ENCODE data around the gene MRPS24. TPM values are rescaled to one million over a fixed set of nuclear protein-coding genes. Genes with fewer than 3 reads are reported as not detected.

Gene MRPS24
- total RNA-seq, 1 donor from 2014 or later, result 51.8 TPM

DNA sequence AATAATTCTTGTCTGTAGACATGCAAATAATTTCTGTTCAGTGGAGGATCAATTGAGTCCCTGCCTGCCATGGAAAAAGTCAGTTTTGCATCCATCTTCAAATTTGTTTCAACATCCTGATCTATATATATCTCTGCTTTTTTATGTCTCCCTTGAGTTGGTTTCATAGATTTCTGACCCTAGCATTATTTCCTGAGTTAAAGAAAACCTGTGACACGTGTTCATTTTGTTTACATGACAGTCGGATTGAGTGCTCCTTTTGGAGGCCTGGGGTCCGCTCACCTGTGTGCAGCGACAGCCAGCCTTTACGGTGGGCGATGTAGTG, 674 bp downstream of the MRPS24 start:
- peak overlapping the region; percentile 53 for H3K27ac Mint-ChIP-seq (ENCODE audit: unreplicated experiment)
- DNase-seq (ENCODE audit: low spot score), result no peak
- H3K4me3 Mint-ChIP-seq (ENCODE audit: unreplicated experiment), result peak overlapping the region; percentile 91
- no peaks in the 10 kb centered on the region for H3K9me3 Mint-ChIP-seq (ENCODE audit: unreplicated experiment)
- H3K27me3 Mint-ChIP-seq (ENCODE audit: unreplicated experiment), result peaks cover 3% of the 10 kb centered on the region
- TF ChIP-seq, protein P1, sequence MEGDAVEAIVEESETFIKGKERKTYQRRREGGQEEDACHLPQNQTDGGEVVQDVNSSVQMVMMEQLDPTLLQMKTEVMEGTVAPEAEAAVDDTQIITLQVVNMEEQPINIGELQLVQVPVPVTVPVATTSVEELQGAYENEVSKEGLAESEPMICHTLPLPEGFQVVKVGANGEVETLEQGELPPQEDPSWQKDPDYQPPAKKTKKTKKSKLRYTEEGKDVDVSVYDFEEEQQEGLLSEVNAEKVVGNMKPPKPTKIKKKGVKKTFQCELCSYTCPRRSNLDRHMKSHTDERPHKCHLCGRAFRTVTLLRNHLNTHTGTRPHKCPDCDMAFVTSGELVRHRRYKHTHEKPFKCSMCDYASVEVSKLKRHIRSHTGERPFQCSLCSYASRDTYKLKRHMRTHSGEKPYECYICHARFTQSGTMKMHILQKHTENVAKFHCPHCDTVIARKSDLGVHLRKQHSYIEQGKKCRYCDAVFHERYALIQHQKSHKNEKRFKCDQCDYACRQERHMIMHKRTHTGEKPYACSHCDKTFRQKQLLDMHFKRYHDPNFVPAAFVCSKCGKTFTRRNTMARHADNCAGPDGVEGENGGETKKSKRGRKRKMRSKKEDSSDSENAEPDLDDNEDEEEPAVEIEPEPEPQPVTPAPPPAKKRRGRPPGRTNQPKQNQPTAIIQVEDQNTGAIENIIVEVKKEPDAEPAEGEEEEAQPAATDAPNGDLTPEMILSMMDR (IDR thresholded peaks at IDR 0.05; ENCODE audit: unreplicated experiment), result no peak
- H3K36me3 Mint-ChIP-seq (ENCODE audit: low read depth, unreplicated experiment), result peaks cover 19% of the 10 kb centered on the region
- peaks cover 14% of the 10 kb centered on the region for H3K4me1 Mint-ChIP-seq (ENCODE audit: unreplicated experiment)

DNA sequence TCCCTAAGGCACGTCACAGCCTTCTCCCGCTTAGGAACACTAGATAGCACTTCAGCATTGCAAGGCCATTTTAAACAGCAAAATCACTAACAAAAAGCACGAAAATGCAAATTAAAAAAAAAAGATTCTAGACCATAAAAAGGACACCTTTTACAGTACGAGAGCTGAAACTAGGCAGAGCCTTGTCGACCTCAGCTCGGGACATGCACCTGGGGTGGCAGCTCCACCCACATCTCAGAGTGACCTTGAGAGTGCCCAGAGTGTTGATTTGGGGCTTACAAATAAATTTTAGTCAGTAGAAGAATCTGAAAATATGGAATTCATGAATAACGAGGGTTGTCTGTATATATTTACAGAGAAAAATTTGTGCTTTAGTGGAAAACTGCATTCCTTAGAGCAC, 1.1 kb downstream of the MRPS24 start:
- Mint-ChIP-seq H3K4me3 (ENCODE audit: unreplicated experiment) (peak overlapping the region; percentile 91), H3K36me3 (ENCODE audit: low read depth, unreplicated experiment) (peaks cover 19% of the 10 kb centered on the region), H3K4me1 (ENCODE audit: unreplicated experiment) (peaks cover 14% of the 10 kb centered on the region), H3K27me3 (ENCODE audit: unreplicated experiment) (peaks cover 3% of the 10 kb centered on the region), H3K9me3 (ENCODE audit: unreplicated experiment) (no peaks in the 10 kb centered on the region), H3K27ac (ENCODE audit: unreplicated experiment) (no peak overlapping the region)
- TF ChIP-seq, protein P1 (IDR thresholded peaks at IDR 0.05; ENCODE audit: unreplicated experiment), result no peak
- DNase-seq (ENCODE audit: low spot score), result no peak

DNA sequence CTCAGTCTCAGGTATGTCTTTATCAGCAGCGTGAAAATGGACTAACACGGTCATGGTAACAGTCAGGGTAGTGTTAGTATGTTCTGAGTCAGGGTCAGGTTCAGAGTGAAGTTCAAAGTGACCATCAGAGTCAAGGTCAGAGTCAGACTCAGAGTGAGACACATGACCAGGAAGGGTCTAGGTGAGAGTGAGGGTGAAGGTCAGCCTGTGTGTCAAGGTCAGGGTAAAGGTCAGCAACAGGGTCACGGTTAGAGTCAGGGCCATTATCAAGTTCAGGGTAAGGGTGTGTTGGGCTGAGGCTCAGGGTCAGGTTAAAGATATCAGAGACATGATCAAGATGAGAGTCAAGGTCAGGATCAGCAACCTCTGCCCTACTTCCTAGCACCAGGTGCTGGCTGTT, 4.0 kb downstream of the MRPS24 start:
- Mint-ChIP-seq H3K9me3 (ENCODE audit: unreplicated experiment) (no peaks in the 10 kb centered on the region), H3K4me1 (ENCODE audit: unreplicated experiment) (peaks cover 13% of the 10 kb centered on the region), H3K4me3 (ENCODE audit: unreplicated experiment) (peak overlapping the region; percentile 48), H3K27me3 (ENCODE audit: unreplicated experiment) (peaks cover 3% of the 10 kb centered on the region), H3K36me3 (ENCODE audit: low read depth, unreplicated experiment) (peaks cover 19% of the 10 kb centered on the region), H3K27ac (ENCODE audit: unreplicated experiment) (no peak overlapping the region)
- TF ChIP-seq, protein P1 (IDR thresholded peaks at IDR 0.05; ENCODE audit: unreplicated experiment), result no peak
- DNase-seq (ENCODE audit: low spot score), result no peak

- H3K27ac Mint-ChIP-seq (ENCODE audit: unreplicated experiment), result no peak overlapping the region
- H3K36me3 Mint-ChIP-seq (ENCODE audit: low read depth, unreplicated experiment), result peaks cover 16% of the 10 kb centered on the region
- H3K9me3 Mint-ChIP-seq (ENCODE audit: unreplicated experiment), result no peaks in the 10 kb centered on the region
- H3K4me1 Mint-ChIP-seq (ENCODE audit: unreplicated experiment), result peaks cover 5% of the 10 kb centered on the region
- no peak overlapping the region for H3K4me3 Mint-ChIP-seq (ENCODE audit: unreplicated experiment)
- H3K27me3 Mint-ChIP-seq (ENCODE audit: unreplicated experiment), result peaks cover 1% of the 10 kb centered on the region
- TF ChIP-seq, protein P1 (IDR thresholded peaks at IDR 0.05; ENCODE audit: unreplicated experiment), result no peak
- no peak for DNase-seq (ENCODE audit: low spot score)
Observed at GRCh38 chr7:43864126-43864525, 5.2 kb downstream of the MRPS24 start.

GRCh38 chr7:43856996-43857395, 12.3 kb downstream of the MRPS24 start:
- H3K27me3 Mint-ChIP-seq (ENCODE audit: unreplicated experiment), result peaks cover 6% of the 10 kb centered on the region
- no peaks in the 10 kb centered on the region for H3K36me3 Mint-ChIP-seq (ENCODE audit: low read depth, unreplicated experiment)
- H3K27ac Mint-ChIP-seq (ENCODE audit: unreplicated experiment), result no peak overlapping the region
- DNase-seq (ENCODE audit: low spot score), result no peak
- TF ChIP-seq, protein P1 (IDR thresholded peaks at IDR 0.05; ENCODE audit: unreplicated experiment), result no peak
- H3K4me3 Mint-ChIP-seq (ENCODE audit: unreplicated experiment), result no peak overlapping the region
- H3K4me1 Mint-ChIP-seq (ENCODE audit: unreplicated experiment), result no peaks in the 10 kb centered on the region
- H3K9me3 Mint-ChIP-seq (ENCODE audit: unreplicated experiment), result no peaks in the 10 kb centered on the region
